ENCODE data around the gene SLC4A1. TPM values are rescaled to one million over a fixed set of nuclear protein-coding genes. Genes with fewer than 3 reads are reported as not detected.
"Not testable (repeated sequence)": the region's sequence is repeated elsewhere in the genome, so short reads cannot be mapped to it uniquely, and the experiment has no call there.

SLC4A1 gene
- total and polyA plus RNA-seq, 12 donors, result 0.06 to 2.4 (median 0.52) TPM; not detected in 1

- H3K4me1 ChIP-seq, result peaks cover 16 to 34% (median 28%) of the 10 kb centered on the region in 9 donors
- no peak overlapping the region for H3K4me3 ChIP-seq
- no peak for TF ChIP-seq CTCF (IDR thresholded peaks at IDR 0.05)
- H3K9me3 ChIP-seq, result no peaks in the 10 kb centered on the region
- H3K36me3 ChIP-seq, result no peaks in the 10 kb centered on the region
- ATAC-seq (no peak), DNase-seq (no peak)
- WGBS, 2 donors, result 93 to 94% methylated on average over 9 of the region's 9 CpGs
- no peaks in the 10 kb centered on the region for H3K27me3 ChIP-seq
- H3K27ac ChIP-seq, result no peak overlapping the region
- intact Hi-C loops (cut with DNase I), result no loop called here
These were observed 18.3 kb downstream of the SLC4A1 start for GRCh38 chr17:44249501-44250246.

- no peak for TF ChIP-seq CTCF (IDR thresholded peaks at IDR 0.05)
- ATAC-seq (peak in 1 of 8 donors; percentile 11), DNase-seq (no peak)
- Histone ChIP-seq H3K27ac (peak overlapping the region in 3 of 10 donors; percentile 26 to 60 (median 31)), H3K4me1 (peaks cover 16 to 34% (median 28%) of the 10 kb centered on the region in 9 donors), H3K9me3 (no peaks in the 10 kb centered on the region), H3K36me3 (no peaks in the 10 kb centered on the region), H3K4me3 (no peak overlapping the region), H3K27me3 (no peaks in the 10 kb centered on the region)
- 79 to 81% methylated on average over 10 of the region's 10 CpGs for WGBS, 2 donors
- intact Hi-C loops (cut with DNase I), result loop anchor here in 1 of 10 donors (2.0 kb wide), 1 partner anchor 31 kb away; no protein-coding TSS in a partner anchor
These were observed 19.8 kb downstream of the SLC4A1 start for GRCh38 chr17:44247876-44248736.

GRCh38 chr17:44247440-44247841, 20.5 kb downstream of the SLC4A1 start:
- no peaks in the 10 kb centered on the region for H3K36me3 ChIP-seq
- peak; percentile 74 to 93 (median 84) for ATAC-seq
- H3K27me3 ChIP-seq, result no peaks in the 10 kb centered on the region
- TF ChIP-seq CTCF (IDR thresholded peaks at IDR 0.05), result no peak
- WGBS, 2 donors, result 24 to 26% methylated on average over 7 of the region's 7 CpGs
- peak; percentile 63 to 74 for DNase-seq
- no peak overlapping the region for H3K4me3 ChIP-seq
- intact Hi-C loops (cut with DNase I), result loop anchor here in 1 of 10 donors (2.0 kb wide), 1 partner anchor 31 kb away; no protein-coding TSS in a partner anchor
- H3K4me1 ChIP-seq, result peaks cover 16 to 34% (median 28%) of the 10 kb centered on the region in 9 donors
- peak overlapping the region in 6 of 10 donors; percentile 2 to 60 (median 40) for H3K27ac ChIP-seq
- H3K9me3 ChIP-seq, result no peaks in the 10 kb centered on the region

GRCh38 chr17:44241106-44241624, 26.8 kb downstream of the SLC4A1 start:
- ATAC-seq, result no peak
- 79% methylated on average over 6 of the region's 6 CpGs for WGBS, 2 donors

GRCh38 chr17:44237886-44238285, 30.0 kb downstream of the SLC4A1 start:
- WGBS, 2 donors, result 94 to 95% methylated on average over 20 of the region's 28 CpGs

More at GRCh38 chr17:44241106-44241624, 26.8 kb downstream of the SLC4A1 start:
- Histone ChIP-seq H3K4me1 (peaks cover 0 to 11% (median 7%) of the 10 kb centered on the region in 9 donors), H3K27ac (no peak overlapping the region), H3K36me3 (no peaks in the 10 kb centered on the region), H3K4me3 (no peak overlapping the region), H3K27me3 (no peaks in the 10 kb centered on the region), H3K9me3 (no peaks in the 10 kb centered on the region)
- intact Hi-C loops (cut with DNase I), result no loop called here
- no peak for DNase-seq
- TF ChIP-seq CTCF (IDR thresholded peaks at IDR 0.05), result no peak

More at GRCh38 chr17:44237886-44238285, 30.0 kb downstream of the SLC4A1 start:
- peaks cover 0 to 13% (median 4%) of the 10 kb centered on the region in 9 donors for H3K4me1 ChIP-seq
- intact Hi-C loops (cut with DNase I); H3K27ac ChIP-seq; H3K27me3 ChIP-seq; H3K4me3 ChIP-seq; DNase-seq; H3K36me3 ChIP-seq; ATAC-seq; H3K9me3 ChIP-seq: not testable (repeated sequence)

Measured in heart right ventricle (tissue), 16 donors.